H1 (cell line): ENCODE results near the gene ABCG1. TPM values are rescaled to one million over a fixed set of nuclear protein-coding genes. Genes with fewer than 3 reads are reported as not detected.

ENCODE experiments used
- CTCF ChIA-PET: fragments of 300-600 bp; sonication (Branson Sonifier 250); formaldehyde crosslinking; loops from one replicate; lab custom pipeline; 2021; ENCODE audit not compliant: partially characterized antibody; lab: Charles Lee
- POLR2A ChIA-PET: fragments of 300-600 bp; sonication (Branson Sonifier 250); formaldehyde crosslinking; loops from one replicate; lab custom pipeline; 2021; ENCODE audit warnings: inconsistent platforms; ENCODE audit not compliant: partially characterized antibody; lab: Charles Lee
- DNase-seq, 2 experiments: peaks; one replicate each; pipeline versions ENCODE4 v3.0.0 to v3.0.0-alpha.2; 2010 to 2022; ENCODE audit warnings: low spot score in 2 of 2, low read depth in 1 of 2, mixed read lengths in 1 of 2
- FAIRE-seq: peaks from 2 replicates; lab custom pipeline; 2011; peaks lifted over from hg19 to GRCh38; lab: Jason Lieb, UNC
- H2AFZ ChIP-seq: 2 replicates; pipeline ENCODE4 v1.8.1; 2012; ENCODE audit warnings: low read length, inconsistent platforms
- H2AK5ac ChIP-seq: 2 replicates; pipeline ENCODE4 v1.6.1; 2013; ENCODE audit warnings: low read depth, low read length
- H2BK120ac ChIP-seq: replicated peaks from 2 replicates; pipeline ENCODE3; 2013; ENCODE audit warnings: low read depth, low read length, inconsistent platforms
- H2BK12ac ChIP-seq: 2 replicates; pipeline ENCODE4 v1.6.1; 2013; ENCODE audit warnings: low read depth, low read length
- H2BK15ac ChIP-seq: 2 replicates; pipeline ENCODE4 v1.6.1; 2013; ENCODE audit warnings: low read length
- H2BK20ac ChIP-seq: 2 replicates; pipeline ENCODE4 v1.6.1; 2013; ENCODE audit warnings: low read length
- H2BK5ac ChIP-seq: 2 replicates; pipeline ENCODE4 v1.6.1; 2013; ENCODE audit warnings: low read depth, low read length
- H3K14ac ChIP-seq: 2 replicates; pipeline ENCODE4 v1.6.1; 2013; ENCODE audit warnings: inconsistent platforms; ENCODE audit not compliant: insufficient read length
- H3K18ac ChIP-seq: 2 replicates; pipeline ENCODE4 v1.6.1; 2013; ENCODE audit warnings: low read length; ENCODE audit errors: extremely low read depth
- H3K23ac ChIP-seq: 2 replicates; pipeline ENCODE4 v1.6.1; 2013; ENCODE audit warnings: inconsistent platforms; ENCODE audit not compliant: insufficient read length
- H3K23me2 ChIP-seq: 2 replicates; pipeline ENCODE4 v1.6.1; 2013; ENCODE audit warnings: low read depth, low read length
- H3K27ac ChIP-seq: 2 replicates; pipeline ENCODE4 v1.6.1; 2011; ENCODE audit warnings: low read depth, low read length, inconsistent platforms
- H3K27me3 ChIP-seq, 4 experiments: replicated peaks in 1 of 4; 1 replicate in 1 of 4; 2 replicates in 3 of 4; pipeline versions ENCODE4 v1.6.1 to v1.8.1; 2011 to 2013; ENCODE audit warnings: low read length in 3 of 4, mild to moderate bottlenecking in 3 of 4, inconsistent platforms in 2 of 4, mixed read lengths in 2 of 4, moderate library complexity in 1 of 4; ENCODE audit not compliant: control insufficient read depth in 3 of 4, insufficient read depth in 3 of 4; ENCODE audit errors: extremely low read depth in 1 of 4
- H3K36me3 ChIP-seq, 4 experiments: 2 replicates each; pipeline versions ENCODE4 v1.6.1 to v1.8.1; 2011 to 2013; ENCODE audit warnings: mild to moderate bottlenecking in 4 of 4, low read length in 3 of 4, moderate library complexity in 2 of 4, control low read depth in 1 of 4, inconsistent platforms in 1 of 4; ENCODE audit not compliant: insufficient read depth in 4 of 4, control insufficient read depth in 2 of 4
- H3K4ac ChIP-seq: replicated peaks from 2 replicates; pipeline ENCODE3; 2013; ENCODE audit warnings: low read length, low read depth, mixed read lengths, inconsistent platforms; ENCODE audit not compliant: insufficient read length
- H3K4me1 ChIP-seq, 4 experiments: replicated peaks in 1 of 4; 1 replicate in 1 of 4; 2 replicates in 3 of 4; pipeline versions ENCODE4 v1.6.1 to v1.8.1; 2011 to 2013; ENCODE audit warnings: low read length in 3 of 4, inconsistent platforms in 2 of 4, mixed read lengths in 1 of 4; ENCODE audit not compliant: insufficient read depth in 4 of 4, control insufficient read depth in 3 of 4
- H3K4me2 ChIP-seq, 2 experiments: 2 replicates each; pipeline versions ENCODE4 v1.6.1 to v1.8.1; 2011 to 2013; ENCODE audit warnings: low read depth in 2 of 2, low read length in 2 of 2, control low read depth in 1 of 2, inconsistent platforms in 1 of 2, mild to moderate bottlenecking in 1 of 2; ENCODE audit not compliant: insufficient read depth in 1 of 2
- H3K4me3 ChIP-seq, 4 experiments: fragments of 200-600, 300-600 bp in 1 of 4; sonication (generic), shearing (Covaris generic), sonication (Bioruptor Twin) in 1 of 4; 2 replicates each; pipeline versions ENCODE4 v1.5.1 to v1.8.1; 2011 to 2016; ENCODE audit warnings: low read length in 4 of 4, low read depth in 3 of 4, control low read depth in 2 of 4, inconsistent platforms in 2 of 4, mild to moderate bottlenecking in 2 of 4, mixed read lengths in 1 of 4, moderate library complexity in 1 of 4; ENCODE audit not compliant: insufficient read depth in 2 of 4; ENCODE audit errors: extremely low read depth in 1 of 4
- H3K56ac ChIP-seq: replicated peaks from 2 replicates; pipeline ENCODE3; 2013; ENCODE audit warnings: low read depth, mild to moderate bottlenecking, mixed read lengths, low read length, inconsistent platforms; ENCODE audit not compliant: insufficient read length
- H3K79me1 ChIP-seq: 2 replicates; pipeline ENCODE4 v1.6.1; 2013; ENCODE audit warnings: low read depth, low read length, control low read depth
- H3K79me2 ChIP-seq, 2 experiments: 2 replicates each; pipeline versions ENCODE4 v1.6.1 to v1.8.1; 2012 to 2013; ENCODE audit warnings: low read length in 2 of 2, mild to moderate bottlenecking in 2 of 2, inconsistent platforms in 1 of 2; ENCODE audit not compliant: insufficient read depth in 2 of 2, control insufficient read depth in 1 of 2
- H3K9ac ChIP-seq, 4 experiments: replicated peaks in 1 of 4; 1 replicate in 1 of 4; 2 replicates in 3 of 4; pipeline versions ENCODE4 v1.6.1 to v1.8.1; 2011 to 2013; ENCODE audit warnings: low read depth in 3 of 4, low read length in 3 of 4, control low read depth in 2 of 4, mild to moderate bottlenecking in 2 of 4, moderate library complexity in 2 of 4, inconsistent platforms in 1 of 4; ENCODE audit errors: extremely low read depth in 1 of 4
- H3K9me3 ChIP-seq, 2 experiments: 2 replicates each; pipeline versions ENCODE4 v1.6.1 to v1.8.1; 2012 to 2013; ENCODE audit warnings: mild to moderate bottlenecking in 2 of 2, moderate library complexity in 2 of 2, control low read depth in 1 of 2, inconsistent platforms in 1 of 2, low read depth in 1 of 2, low read length in 1 of 2, mixed read lengths in 1 of 2; ENCODE audit not compliant: insufficient read depth in 2 of 2
- H4K20me1 ChIP-seq, 2 experiments: replicated peaks in 1 of 2; 2 replicates each; pipeline versions ENCODE3 to v1.8.1; 2011 to 2013; ENCODE audit warnings: inconsistent platforms in 2 of 2, low read length in 2 of 2, mild to moderate bottlenecking in 1 of 2; ENCODE audit not compliant: insufficient read depth in 2 of 2, control insufficient read depth in 1 of 2
- H4K5ac ChIP-seq: 2 replicates; pipeline ENCODE4 v1.6.1; 2013; ENCODE audit warnings: low read length, low read depth, mixed read lengths, inconsistent platforms; ENCODE audit not compliant: insufficient read length
- H4K8ac ChIP-seq: 2 replicates; pipeline ENCODE4 v1.8.0; 2013; ENCODE audit warnings: mild to moderate bottlenecking, moderate library complexity, low read length, inconsistent platforms; ENCODE audit not compliant: insufficient read depth; ENCODE audit errors: extremely low read depth
- H4K91ac ChIP-seq: replicated peaks from 2 replicates; pipeline ENCODE3; 2013; ENCODE audit warnings: low read length, mixed read lengths, inconsistent platforms; ENCODE audit not compliant: insufficient read length
- CHD2 ChIP-seq: IDR thresholded peaks from 2 replicates; pipeline ENCODE4 v1.6.1; 2012; ENCODE audit warnings: low read length, improper control_type of control experiment
- FOSL1 ChIP-seq: IDR thresholded peaks from 2 replicates; pipeline ENCODE4 v1.6.1; 2011; ENCODE audit warnings: mild to moderate bottlenecking, low read depth, low read length, moderate library complexity; ENCODE audit not compliant: insufficient read depth
- MAFK ChIP-seq: IDR thresholded peaks from 2 replicates; pipeline ENCODE4 v1.6.1; 2012; ENCODE audit warnings: low read depth, mild to moderate bottlenecking, improper control_type of control experiment, low read length
- NRF1 ChIP-seq: IDR thresholded peaks from 2 replicates; pipeline ENCODE4 v1.6.1; 2011; ENCODE audit warnings: mild to moderate bottlenecking, low read depth, low read length, improper control_type of control experiment
- RFX5 ChIP-seq: IDR thresholded peaks from 2 replicates; pipeline ENCODE4 v1.6.1; 2011; ENCODE audit warnings: low read depth, low read length, improper control_type of control experiment, borderline replicate concordance
- TCF12 ChIP-seq: IDR thresholded peaks from 2 replicates; pipeline ENCODE4 v1.6.1; 2011; ENCODE audit warnings: low read depth, mild to moderate bottlenecking, low read length
- YY1 ChIP-seq: IDR thresholded peaks from 2 replicates; pipeline ENCODE4 v1.6.1; 2011; ENCODE audit warnings: low read depth, mild to moderate bottlenecking, low read length
- WGBS, 2 experiments: shearing (Covaris generic) in 1 of 2; methylation state at CpG; one replicate each; pipeline versions ENCODE4 v1.1.6 to v1.1.7; 2013 to 2015; ENCODE audit warnings: low lambda C conversion rate in 2 of 2, mixed read lengths in 2 of 2, inconsistent platforms in 1 of 2, low coverage in 1 of 2, missing lambda C conversion rate in 1 of 2; ENCODE audit not compliant: insufficient replicate concordance in 2 of 2, insufficient coverage in 1 of 2, insufficient read length in 1 of 2; ENCODE audit errors: extremely low coverage in 1 of 2, missing lambda C conversion rate in 1 of 2; 5-methylcytosine and 5-hydroxymethylcytosine counted together
- polyA plus RNA-seq, 7 experiments: library from polyadenylated mRNA; depleted of rRNA in 3 of 7; stranded (reverse) in 5 of 7; unstranded in 2 of 7; fragments of >200 nt in 5 of 7; fragments of 200-250 nt in 2 of 7; gene quantifications; 1 replicate in 5 of 7; 2 replicates in 1 of 7; 4 replicates in 1 of 7; pipeline versions ENCODE4 v1.2.1 to v1.2.3, GENCODE V29; 2011 to 2013; ENCODE audit warnings: missing spikeins in 2 of 7, mixed read lengths in 2 of 7
- total RNA-seq: library from RNA; stranded (reverse); fragmentation: NEBNext Ultra II Directional; extraction: Animal tissue kit (Norgen Biotek cat#: 25700); gene quantifications from 2 replicates; pipeline ENCODE4 v1.2.1, GENCODE V29; 2021
- TF ChIP-seq, protein P1 (sequence below): IDR thresholded peaks from 2 replicates; pipeline ENCODE4 v1.6.1; 2012; ENCODE audit warnings: low read length, inconsistent platforms
- TF ChIP-seq, protein P2 (sequence below): IDR thresholded peaks from 2 replicates; pipeline ENCODE4 v1.6.1; 2012; ENCODE audit warnings: inconsistent platforms

Gene ABCG1
- total and polyA plus RNA-seq, 2 of the 8 experiments (the other 6 are each of a cell fraction or from before 2014, with no cell fraction given): 2.1 to 4.0 TPM

DNA sequence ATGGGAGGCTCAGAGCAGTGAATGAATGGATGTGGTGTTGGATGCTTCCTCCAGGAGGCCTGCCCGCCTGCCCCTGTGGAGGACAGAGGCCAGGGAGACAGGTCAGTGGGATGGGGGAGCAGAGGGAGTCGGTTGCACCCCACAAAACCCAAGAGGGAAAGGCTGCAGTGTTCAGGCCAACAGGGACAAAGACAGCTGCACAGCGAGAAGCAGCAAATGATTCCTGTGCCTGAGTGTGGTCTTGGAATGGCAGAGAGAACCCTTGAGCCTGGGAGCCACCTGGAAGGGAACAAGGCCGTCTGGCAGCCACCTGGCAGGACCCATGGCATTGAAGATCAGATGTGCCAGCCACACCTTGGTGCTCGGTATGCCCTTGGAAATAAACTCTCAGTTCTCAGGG is 88.2 kb downstream of the ABCG1 start:
- ChIA-PET CTCF (interaction anchor here (0.7 to 2.0 kb wide), 3 partner anchors 11 to 162 kb away, joined by 3 to 5 read pairs (median 3); no protein-coding TSS in a partner anchor), POLR2A (no interaction called here)
- Histone ChIP-seq H3K4ac (no peak overlapping the region), H3K9me3 (no peaks in the 10 kb centered on the region), H3K14ac (no peak overlapping the region), H3K23me2 (no peaks in the 10 kb centered on the region; the same call in 1 of the 2 replicates), H2BK120ac (no peak overlapping the region), H2BK12ac (peak overlapping the region; percentile 27; the same call in 1 of the 2 replicates), H4K20me1 (no peaks in the 10 kb centered on the region), H3K18ac (no peak overlapping the region), H4K5ac (no peak overlapping the region), H3K27me3 (peaks cover 0 to 7% (median 3%) of the 10 kb centered on the region in 4 experiments; a peak in 2 of 7 replicates), H4K8ac (no peak overlapping the region), H3K27ac (no peak overlapping the region), H2BK20ac (no peak overlapping the region), H3K36me3 (no peaks in the 10 kb centered on the region), H3K56ac (no peak overlapping the region), H2AK5ac (no peak overlapping the region), H3K79me2 (no peaks in the 10 kb centered on the region), H2AFZ (no peak overlapping the region), H3K4me2 (no peak overlapping the region), H3K79me1 (no peaks in the 10 kb centered on the region), H3K9ac (no peak overlapping the region), H4K91ac (no peak overlapping the region), H3K4me3 (no peak overlapping the region), H2BK5ac (no peak overlapping the region), H3K23ac (no peak overlapping the region), H2BK15ac (no peak overlapping the region), H3K4me1 (peaks cover 0 to 5% (median under 1%) of the 10 kb centered on the region in 4 experiments; a peak in 4 of 7 replicates)
- DNase-seq: no peak
- FAIRE-seq: no peak
- WGBS, 2 experiments: 94% methylated on average over 4 of the region's 5 CpGs; no CpG with 5 or more reads in 1 of the 2 experiments
- TF ChIP-seq, protein P1, sequence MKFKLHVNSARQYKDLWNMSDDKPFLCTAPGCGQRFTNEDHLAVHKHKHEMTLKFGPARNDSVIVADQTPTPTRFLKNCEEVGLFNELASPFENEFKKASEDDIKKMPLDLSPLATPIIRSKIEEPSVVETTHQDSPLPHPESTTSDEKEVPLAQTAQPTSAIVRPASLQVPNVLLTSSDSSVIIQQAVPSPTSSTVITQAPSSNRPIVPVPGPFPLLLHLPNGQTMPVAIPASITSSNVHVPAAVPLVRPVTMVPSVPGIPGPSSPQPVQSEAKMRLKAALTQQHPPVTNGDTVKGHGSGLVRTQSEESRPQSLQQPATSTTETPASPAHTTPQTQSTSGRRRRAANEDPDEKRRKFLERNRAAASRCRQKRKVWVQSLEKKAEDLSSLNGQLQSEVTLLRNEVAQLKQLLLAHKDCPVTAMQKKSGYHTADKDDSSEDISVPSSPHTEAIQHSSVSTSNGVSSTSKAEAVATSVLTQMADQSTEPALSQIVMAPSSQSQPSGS: no peak
- TF ChIP-seq FOSL1 (no peak), RFX5 (no peak), NRF1 (no peak), MAFK (no peak), YY1 (no peak), CHD2 (no peak), TCF12 (no peak)
- TF ChIP-seq, protein P2, sequence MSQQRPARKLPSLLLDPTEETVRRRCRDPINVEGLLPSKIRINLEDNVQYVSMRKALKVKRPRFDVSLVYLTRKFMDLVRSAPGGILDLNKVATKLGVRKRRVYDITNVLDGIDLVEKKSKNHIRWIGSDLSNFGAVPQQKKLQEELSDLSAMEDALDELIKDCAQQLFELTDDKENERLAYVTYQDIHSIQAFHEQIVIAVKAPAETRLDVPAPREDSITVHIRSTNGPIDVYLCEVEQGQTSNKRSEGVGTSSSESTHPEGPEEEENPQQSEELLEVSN: no peak
